IMR-90 (cell line): ENCODE measurements around the gene GRAP. TPM values are rescaled to one million over a fixed set of nuclear protein-coding genes. Genes with fewer than 3 reads are reported as not detected.

Experiments
- ATAC-seq: fragments of 200-7000 bp; cut with Tn5 transposase; 2 replicates; pipeline ENCODE4 v1.9.1; 2020; ENCODE audit warnings: low read depth, mild to moderate bottlenecking, moderate library complexity
- BruUV-seq: library from RNA; stranded (reverse); fragments of 400-500 nt; replicated peaks from 2 replicates; lab custom pipeline; 2021; lab: Mats Ljungman, UMichigan
- CTCF ChIA-PET: fragments of 300-600 bp; formaldehyde crosslinking; extraction: SDS; loops from one replicate; lab custom pipeline; 2021; ENCODE audit warnings: antibody characterized with exemption; lab: Yijun Ruan, JAX
- POLR2A ChIA-PET: fragments of 300-600 bp; sonication (Branson Sonifier 250); formaldehyde crosslinking; loops from one replicate; lab custom pipeline; 2022; ENCODE audit warnings: antibody characterized with exemption; ENCODE audit not compliant: unreplicated experiment; lab: Charles Lee
- DNase-seq: peaks from one replicate; pipeline ENCODE4 v3.0.0; 2013
- H2AFZ ChIP-seq: replicated peaks from 2 replicates; pipeline ENCODE3; 2013; ENCODE audit warnings: low read length, mild to moderate bottlenecking; ENCODE audit not compliant: poor library complexity
- H2AK5ac ChIP-seq: 2 replicates; pipeline ENCODE4 v1.6.1; 2013; ENCODE audit warnings: low read depth, low read length, inconsistent platforms
- H2AK9ac ChIP-seq: replicated peaks from 2 replicates; pipeline ENCODE3; 2013; ENCODE audit warnings: mild to moderate bottlenecking, low read depth, low read length, moderate library complexity; ENCODE audit not compliant: poor library complexity
- H2BK120ac ChIP-seq: 2 replicates; pipeline ENCODE4 v1.6.1; 2013; ENCODE audit warnings: low read depth, low read length, inconsistent platforms
- H2BK15ac ChIP-seq: 3 replicates; pipeline ENCODE4 v1.6.1; 2013; ENCODE audit warnings: low read depth, low read length, inconsistent platforms
- H2BK20ac ChIP-seq: 2 replicates; pipeline ENCODE4 v1.6.1; 2013; ENCODE audit warnings: low read depth, mild to moderate bottlenecking, inconsistent platforms, low read length, moderate library complexity
- H2BK5ac ChIP-seq: 2 replicates; pipeline ENCODE4 v1.6.1; 2013; ENCODE audit warnings: mild to moderate bottlenecking, low read depth, low read length, inconsistent platforms; ENCODE audit not compliant: poor library complexity, severe bottlenecking
- H3K14ac ChIP-seq: replicated peaks from 2 replicates; pipeline ENCODE4 v1.6.1; 2013; ENCODE audit warnings: low read depth, low read length, inconsistent platforms
- H3K18ac ChIP-seq: 2 replicates; pipeline ENCODE4 v1.6.1; 2013; ENCODE audit warnings: low read depth, low read length, control low read depth
- H3K23ac ChIP-seq: 2 replicates; pipeline ENCODE4 v1.6.1; 2013; ENCODE audit warnings: low read depth, low read length, inconsistent platforms
- H3K27ac ChIP-seq: 2 replicates; pipeline ENCODE4 v1.5.1; 2013; ENCODE audit warnings: mild to moderate bottlenecking, control low read depth, low read length; ENCODE audit not compliant: insufficient read depth
- H3K27me3 ChIP-seq: 2 replicates; pipeline ENCODE4 v1.6.1; 2013; ENCODE audit warnings: low read length; ENCODE audit not compliant: control insufficient read depth, insufficient read depth
- H3K36me3 ChIP-seq: 2 replicates; pipeline ENCODE4 v1.6.1; 2013; ENCODE audit warnings: low read length, mixed read lengths; ENCODE audit not compliant: control insufficient read depth, insufficient read depth
- H3K4ac ChIP-seq: 2 replicates; pipeline ENCODE4 v1.6.1; 2013; ENCODE audit warnings: low read depth, low read length, inconsistent platforms
- H3K4me1 ChIP-seq: 2 replicates; pipeline ENCODE4 v1.6.1; 2013; ENCODE audit warnings: low read length, mixed read lengths; ENCODE audit not compliant: control insufficient read depth, insufficient read depth
- H3K4me2 ChIP-seq: 2 replicates; pipeline ENCODE4 v1.6.1; 2013; ENCODE audit warnings: low read depth, mild to moderate bottlenecking, control low read depth, low read length, moderate library complexity
- H3K4me3 ChIP-seq: 2 replicates; pipeline ENCODE4 v1.5.1; 2013; ENCODE audit warnings: low read depth, mild to moderate bottlenecking, control low read depth, low read length, moderate library complexity; ENCODE audit not compliant: insufficient read depth
- H3K56ac ChIP-seq: 2 replicates; pipeline ENCODE4 v1.6.1; 2013; ENCODE audit warnings: low read length, inconsistent platforms; ENCODE audit not compliant: insufficient read depth; ENCODE audit errors: extremely low read depth
- H3K79me1 ChIP-seq, 2 experiments: 2 replicates each; pipeline ENCODE4 v1.6.1; 2013; ENCODE audit warnings: low read length in 2 of 2, inconsistent platforms in 1 of 2, low read depth in 1 of 2
- H3K9ac ChIP-seq: 2 replicates; pipeline ENCODE4 v1.6.1; 2013; ENCODE audit warnings: low read depth, low read length, control low read depth
- H3K9me1 ChIP-seq: 2 replicates; pipeline ENCODE4 v1.6.1; 2013; ENCODE audit warnings: low read length, inconsistent platforms; ENCODE audit not compliant: insufficient read depth
- H3K9me3 ChIP-seq: 2 replicates; pipeline ENCODE4 v1.6.1; 2013; ENCODE audit warnings: low read length; ENCODE audit not compliant: control insufficient read depth, insufficient read depth
- H4K20me1 ChIP-seq: 2 replicates; pipeline ENCODE4 v1.6.1; 2013; ENCODE audit warnings: low read length, inconsistent platforms; ENCODE audit not compliant: insufficient read depth
- H4K5ac ChIP-seq: 2 replicates; pipeline ENCODE4 v1.6.1; 2013; ENCODE audit warnings: mild to moderate bottlenecking, low read depth, low read length, control low read depth
- H4K8ac ChIP-seq, 2 experiments: 2 replicates each; pipeline ENCODE4 v1.6.1; 2013; ENCODE audit warnings: low read depth in 2 of 2, low read length in 2 of 2, control low read depth in 1 of 2, inconsistent platforms in 1 of 2
- H4K91ac ChIP-seq: 2 replicates; pipeline ENCODE4 v1.6.1; 2013; ENCODE audit warnings: low read depth, low read length, inconsistent platforms; ENCODE audit not compliant: insufficient read depth
- BHLHE40 ChIP-seq: fragments of 150-350 bp; IDR thresholded peaks from 2 replicates; pipeline ENCODE4 v1.6.1; 2016; ENCODE audit warnings: mild to moderate bottlenecking, low read depth, low read length
- CEBPB ChIP-seq: IDR thresholded peaks from 2 replicates; pipeline ENCODE4 v1.6.1; 2012; ENCODE audit warnings: low read depth, low read length, improper control_type of control experiment
- CHD1 ChIP-seq: IDR thresholded peaks from 2 replicates; pipeline ENCODE4 v1.6.1; 2012; ENCODE audit warnings: low read depth, low read length, improper control_type of control experiment
- CTCF ChIP-seq: conservative IDR thresholded peaks from 2 replicates; pipeline ENCODE4 v1.5.1; 2012; ENCODE audit warnings: mild to moderate bottlenecking, low read depth, low read length, improper control_type of control experiment
- ELK1 ChIP-seq: fragments of 150-350 bp; IDR thresholded peaks from 2 replicates; pipeline ENCODE4 v1.6.1; 2016; ENCODE audit warnings: low read depth, mild to moderate bottlenecking, low read length, moderate library complexity, borderline replicate concordance
- FOS ChIP-seq: fragments of 150-350 bp; IDR thresholded peaks from 2 replicates; pipeline ENCODE4 v1.6.1; 2016; ENCODE audit warnings: low read depth, low read length
- MAFK ChIP-seq: IDR thresholded peaks from 2 replicates; pipeline ENCODE4 v1.6.1; 2012; ENCODE audit warnings: low read depth, low read length, improper control_type of control experiment
- MAZ ChIP-seq: IDR thresholded peaks from 2 replicates; pipeline ENCODE4 v1.6.1; 2012; ENCODE audit warnings: low read depth, mild to moderate bottlenecking, low read length, improper control_type of control experiment, moderate library complexity, borderline replicate concordance
- MXI1 ChIP-seq: IDR thresholded peaks from 2 replicates; pipeline ENCODE4 v1.6.1; 2012; ENCODE audit warnings: low read depth, mild to moderate bottlenecking, low read length, moderate library complexity, borderline replicate concordance
- NFE2L2 ChIP-seq: fragments of 150-350 bp; IDR thresholded peaks from 2 replicates; pipeline ENCODE4 v1.6.1; 2016; ENCODE audit warnings: low read depth, mild to moderate bottlenecking, low read length
- POLR2A ChIP-seq: IDR thresholded peaks from 2 replicates; pipeline ENCODE4 v1.6.1; 2012; ENCODE audit warnings: mild to moderate bottlenecking, low read depth, low read length
- RAD21 ChIP-seq: IDR thresholded peaks from 2 replicates; pipeline ENCODE4 v1.6.1; 2012; ENCODE audit warnings: low read length, improper control_type of control experiment
- RCOR1 ChIP-seq: IDR thresholded peaks from 2 replicates; pipeline ENCODE4 v1.6.1; 2012; ENCODE audit warnings: mild to moderate bottlenecking, low read length, improper control_type of control experiment; ENCODE audit not compliant: insufficient replicate concordance
- RFX5 ChIP-seq: IDR thresholded peaks from 2 replicates; pipeline ENCODE4 v1.8.0; 2012; ENCODE audit warnings: low read depth, mild to moderate bottlenecking, low read length, moderate library complexity
- SMC3 ChIP-seq: fragments of 150-350 bp; IDR thresholded peaks from 2 replicates; pipeline ENCODE4 v1.6.1; 2016; ENCODE audit warnings: low read depth, mild to moderate bottlenecking, antibody characterized with exemption, low read length, moderate library complexity
- USF2 ChIP-seq: fragments of 150-350 bp; IDR thresholded peaks from 2 replicates; pipeline ENCODE4 v1.6.1; 2017; ENCODE audit warnings: mild to moderate bottlenecking, antibody characterized with exemption, low read length, low read depth
- WGBS, 2 experiments: methylation state at CpG; one replicate each; pipeline versions ENCODE4 v1.1.5 to v1.1.7; 2013; ENCODE audit warnings: missing lambda C conversion rate in 2 of 2; ENCODE audit not compliant: insufficient read length in 1 of 2; ENCODE audit errors: extremely low coverage in 2 of 2; 5-methylcytosine and 5-hydroxymethylcytosine counted together
- dilution Hi-C: fragments of 300-500 bp; cut with HindIII; formaldehyde crosslinking; loops from one replicate; pipeline ENCODE4 v1.14.3; 2018; ENCODE audit warnings: low sequenced_read_pairs; ENCODE audit not compliant: unreplicated experiment
- in situ Hi-C: fragments of 300-500 bp; cut with MboI; formaldehyde crosslinking; loops from 3 replicates; pipeline ENCODE4 v1.14.3; 2019; ENCODE audit warnings: low sequenced_read_pairs, inconsistent platforms, mixed read lengths
- intact Hi-C: fragments of 100-400 bp; cut with micrococcal nuclease; formaldehyde crosslinking; loops from 2 replicates; pipeline ENCODE4 v1.10.0; 2022
- polyA plus RNA-seq, 3 experiments: library from polyadenylated mRNA; depleted of rRNA; stranded (reverse); fragments of >200 nt; gene quantifications; 2 replicates each; pipeline ENCODE4 v1.2.3, GENCODE V29; 2012; ENCODE audit warnings: low replicate concordance in 1 of 3
- total RNA-seq: library from RNA; depleted of rRNA; stranded (reverse); fragments of >200 nt; gene quantifications from 2 replicates; pipeline ENCODE4 v1.2.3, GENCODE V29; 2012

The GRAP gene
- total and polyA plus RNA-seq, 2 of the 4 experiments (the other 2 are of a cell fraction): under 0.01 to 0.14 TPM

- no peak for ATAC-seq
- H3K27ac ChIP-seq: no peak overlapping the region
- no peak overlapping the region for H3K14ac ChIP-seq
- peaks cover 38% of the 10 kb centered on the region for H3K36me3 ChIP-seq
- dilution Hi-C loops (no loop called here), in situ Hi-C loops (no loop called here), intact Hi-C loops (no loop called here)
- no peak overlapping the region for H4K8ac ChIP-seq
- H2BK15ac ChIP-seq: no peak overlapping the region
- peaks cover 12% of the 10 kb centered on the region for H3K4me1 ChIP-seq
- H2AK9ac ChIP-seq: no peak overlapping the region
- no peak overlapping the region for H2BK5ac ChIP-seq
- no peak overlapping the region for H4K91ac ChIP-seq
- H3K23ac ChIP-seq: no peak overlapping the region
- no peaks in the 10 kb centered on the region for H3K27me3 ChIP-seq
- H2AFZ ChIP-seq: no peak overlapping the region
- ChIA-PET POLR2A (no interaction called here), CTCF (no interaction called here)
- no peak overlapping the region for H3K18ac ChIP-seq
- H3K79me1 ChIP-seq: peaks cover 16 to 40% of the 10 kb centered on the region in 2 experiments
- WGBS, 2 experiments: 89% methylated on average over 3 of the region's 4 CpGs; no CpG with 5 or more reads in 1 of the 2 experiments
- H3K4me3 ChIP-seq: no peak overlapping the region
- no peak overlapping the region for H3K4me2 ChIP-seq
- DNase-seq: no peak
- H3K56ac ChIP-seq: no peak overlapping the region
- no peak overlapping the region for H4K5ac ChIP-seq
- H4K20me1 ChIP-seq: no peaks in the 10 kb centered on the region
- BruUV-seq: no TSS peak
- no peak overlapping the region for H2AK5ac ChIP-seq
- TF ChIP-seq USF2: no peak
- no peak for TF ChIP-seq FOS
- TF ChIP-seq NFE2L2: no peak
- TF ChIP-seq CEBPB: no peak
- TF ChIP-seq CTCF: no peak
- TF ChIP-seq MAFK: no peak
- TF ChIP-seq RFX5: no peak
- TF ChIP-seq BHLHE40: no peak
- TF ChIP-seq POLR2A: no peak
- no peak for TF ChIP-seq MXI1
- TF ChIP-seq MAZ: no peak
- no peak for TF ChIP-seq ELK1
- TF ChIP-seq RCOR1: no peak
- TF ChIP-seq CHD1: no peak
- TF ChIP-seq SMC3: no peak
- no peak for TF ChIP-seq RAD21
- H2BK20ac ChIP-seq: no peak overlapping the region
- H3K4ac ChIP-seq: no peak overlapping the region
- peaks cover 13% of the 10 kb centered on the region for H3K9me1 ChIP-seq
- H2BK120ac ChIP-seq: no peak overlapping the region
- no peaks in the 10 kb centered on the region for H3K9me3 ChIP-seq
- H3K9ac ChIP-seq: no peak overlapping the region
Observed at GRCh38 chr17:18977021-18977420, 69.7 kb downstream of the GRAP start.
